Cardiac fibroblast (primary cell): ENCODE data around the gene OR10S1.

Source experiments
- DNase-seq, 2 donors: peaks; one replicate each; pipeline versions ENCODE4 v3.0.0 to v3.0.0-alpha.2; 2010; ENCODE audit warnings: low read depth in 2 of 2
- H3K4me3 ChIP-seq, 2 donors: replicated peaks in 1 of 2; 1 replicate in 1 of 2; 2 replicates in 1 of 2; pipeline ENCODE4 v1.5.1; 2011; ENCODE audit warnings: low read depth in 2 of 2, low read length in 2 of 2, mild to moderate bottlenecking in 2 of 2, moderate library complexity in 1 of 2
- TF ChIP-seq, protein P1 (sequence below): IDR thresholded peaks from one replicate; pipeline ENCODE4 v1.5.1; 2011; ENCODE audit warnings: low read depth, mild to moderate bottlenecking, low read length, inconsistent platforms

Gene OR10S1

DNA sequence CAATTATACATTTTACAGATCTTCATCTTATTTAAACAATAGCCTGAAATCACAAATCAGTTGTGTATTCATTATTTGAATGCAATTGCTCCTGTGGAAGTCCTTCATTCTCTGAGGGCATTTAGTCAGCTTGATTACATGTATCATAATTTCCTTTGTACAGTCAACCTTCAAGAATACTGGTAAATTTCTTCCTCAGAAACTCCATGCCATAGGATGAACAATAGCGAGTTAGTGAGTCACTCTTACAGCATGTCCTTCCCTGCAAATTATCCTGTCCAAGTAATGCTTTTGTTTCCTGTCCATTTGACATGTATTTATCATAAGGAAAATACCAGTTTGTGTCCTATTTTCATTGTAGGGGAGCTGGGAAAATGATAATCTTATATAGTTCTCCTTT lies 3.8 kb downstream of the OR10S1 start:
- TF ChIP-seq, protein P1, sequence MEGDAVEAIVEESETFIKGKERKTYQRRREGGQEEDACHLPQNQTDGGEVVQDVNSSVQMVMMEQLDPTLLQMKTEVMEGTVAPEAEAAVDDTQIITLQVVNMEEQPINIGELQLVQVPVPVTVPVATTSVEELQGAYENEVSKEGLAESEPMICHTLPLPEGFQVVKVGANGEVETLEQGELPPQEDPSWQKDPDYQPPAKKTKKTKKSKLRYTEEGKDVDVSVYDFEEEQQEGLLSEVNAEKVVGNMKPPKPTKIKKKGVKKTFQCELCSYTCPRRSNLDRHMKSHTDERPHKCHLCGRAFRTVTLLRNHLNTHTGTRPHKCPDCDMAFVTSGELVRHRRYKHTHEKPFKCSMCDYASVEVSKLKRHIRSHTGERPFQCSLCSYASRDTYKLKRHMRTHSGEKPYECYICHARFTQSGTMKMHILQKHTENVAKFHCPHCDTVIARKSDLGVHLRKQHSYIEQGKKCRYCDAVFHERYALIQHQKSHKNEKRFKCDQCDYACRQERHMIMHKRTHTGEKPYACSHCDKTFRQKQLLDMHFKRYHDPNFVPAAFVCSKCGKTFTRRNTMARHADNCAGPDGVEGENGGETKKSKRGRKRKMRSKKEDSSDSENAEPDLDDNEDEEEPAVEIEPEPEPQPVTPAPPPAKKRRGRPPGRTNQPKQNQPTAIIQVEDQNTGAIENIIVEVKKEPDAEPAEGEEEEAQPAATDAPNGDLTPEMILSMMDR: no peak
- DNase-seq: peak; percentile 80 to 95

DNA sequence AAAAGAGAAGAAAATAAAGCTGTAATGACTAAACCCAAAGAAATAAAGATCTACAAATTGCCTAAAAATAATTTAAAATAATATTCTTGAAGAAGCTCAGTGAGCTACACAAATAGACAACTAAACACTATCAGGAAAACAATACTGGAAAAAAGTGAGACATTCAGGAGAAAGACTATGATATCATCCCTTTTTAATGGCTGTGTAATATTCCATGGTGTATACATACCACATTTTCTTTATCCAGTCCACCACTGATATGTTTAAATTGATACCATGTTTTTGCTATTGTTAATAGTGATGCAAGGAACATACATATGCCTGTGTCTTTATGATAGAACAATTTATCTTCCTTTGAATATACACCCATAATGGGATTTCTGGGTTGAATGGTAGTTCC lies 20.8 kb downstream of the OR10S1 start:
- no peak overlapping the region for H3K4me3 ChIP-seq
- TF ChIP-seq, protein P1: no peak
- DNase-seq: no peak

More for the DNA sequence above, 3.8 kb downstream of the OR10S1 start:
- H3K4me3 ChIP-seq: no peak overlapping the region

DNA sequence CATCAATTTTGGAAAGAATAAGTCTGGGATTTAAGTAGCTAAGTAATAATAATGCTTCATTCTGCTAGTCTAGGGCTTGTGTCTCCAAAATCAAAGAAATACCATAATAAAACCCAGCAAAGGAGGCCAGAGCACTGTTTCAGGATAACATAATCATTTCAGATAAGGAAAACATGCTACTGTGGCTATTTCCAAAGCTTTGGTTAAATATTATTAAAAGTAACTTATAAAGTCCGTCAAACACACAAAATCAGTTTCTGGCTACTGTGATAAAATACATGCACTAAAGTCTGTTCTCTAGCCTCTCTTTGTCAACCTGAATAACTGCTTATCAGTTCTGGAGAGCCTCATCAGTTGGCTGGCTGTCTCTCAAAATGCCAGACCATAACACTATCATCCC lies 32.4 kb downstream of the OR10S1 start:
- DNase-seq: no peak
- no peak overlapping the region for H3K4me3 ChIP-seq
- TF ChIP-seq, protein P1: no peak

DNA sequence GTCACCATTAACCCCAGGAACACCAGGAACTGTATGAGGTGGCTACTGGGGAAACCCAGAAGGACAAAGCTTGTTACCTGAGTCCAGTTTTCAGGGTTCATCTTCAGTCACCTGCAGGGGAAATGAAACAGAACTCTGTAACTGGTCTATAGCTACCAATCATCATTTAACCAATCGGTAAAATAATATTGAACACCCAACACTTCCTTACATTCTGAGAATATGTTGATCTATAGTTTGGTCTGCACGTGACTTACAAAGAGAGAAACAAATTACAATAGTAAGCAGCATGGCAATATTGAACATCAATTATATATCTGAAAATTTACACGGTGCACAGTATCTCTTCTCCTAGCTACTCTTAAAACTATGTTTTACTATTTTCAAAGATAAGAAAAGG lies 33.8 kb downstream of the OR10S1 start, which contains the start of gene OR6T1:
TSS of gene OR6T1 (minus strand) at position 101 of the 400 bp plus-strand sequence. CDS start at position 101, 0 bp downstream.
- DNase-seq: no peak
- no peak within 1 kb of the TSS for H3K4me3 ChIP-seq
- TF ChIP-seq, protein P1: no peak

DNA sequence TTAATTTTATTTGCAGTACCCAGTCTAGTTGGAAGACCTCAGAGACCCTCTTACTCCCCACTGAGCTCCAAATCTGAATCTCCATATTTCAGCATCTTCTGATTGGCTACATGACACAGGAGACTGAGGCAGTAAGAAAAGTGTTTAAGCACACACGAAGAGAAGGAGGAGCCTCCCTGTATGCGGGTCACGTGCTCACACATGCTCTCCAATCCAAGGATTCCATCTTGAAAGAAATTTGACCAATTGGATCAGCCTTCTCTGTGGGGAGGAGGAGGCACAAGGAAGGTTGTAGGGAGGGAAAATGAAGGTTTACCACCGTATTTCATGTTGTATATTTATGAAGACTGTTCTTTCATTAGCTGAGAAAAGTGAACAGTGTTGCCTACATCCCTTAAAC lies 35.2 kb downstream of the OR10S1 start:
- no peak for DNase-seq
- TF ChIP-seq, protein P1: no peak
- no peak overlapping the region for H3K4me3 ChIP-seq

DNA sequence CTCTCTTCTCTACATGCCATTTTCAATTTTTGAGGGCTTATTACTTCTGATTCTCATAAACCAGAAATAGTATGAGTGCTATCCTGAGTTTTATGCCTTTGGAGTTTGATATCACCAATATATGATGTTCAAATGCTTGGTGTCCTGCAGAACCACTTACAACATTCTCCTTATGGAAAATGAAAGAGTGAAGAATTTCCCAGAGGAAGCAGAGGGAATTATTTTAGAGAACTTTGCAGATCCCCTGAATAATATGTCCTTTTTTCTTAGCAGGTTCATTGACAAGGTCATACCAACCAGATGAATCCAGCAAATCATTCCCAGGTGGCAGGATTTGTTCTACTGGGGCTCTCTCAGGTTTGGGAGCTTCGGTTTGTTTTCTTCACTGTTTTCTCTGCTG lies 38.3 kb downstream of the OR10S1 start, which contains the start of gene OR4D5:
TSS of gene OR4D5 (plus strand) at position 301 of the 400 bp plus-strand sequence. CDS start at position 301, 0 bp downstream.
- DNase-seq: no peak
- H3K4me3 ChIP-seq: no peak within 1 kb of the TSS
- TF ChIP-seq, protein P1: no peak
